GM12874 (cell line): ENCODE measurements around the gene MAP4K4.

Source experiments
- TF ChIP-seq, protein P1 (sequence below): IDR thresholded peaks from 2 replicates; pipeline ENCODE4 v1.5.1; 2011; ENCODE audit warnings: low read depth, mild to moderate bottlenecking, control low read depth, low read length, moderate library complexity; ENCODE audit not compliant: insufficient read depth

The MAP4K4 gene

DNA sequence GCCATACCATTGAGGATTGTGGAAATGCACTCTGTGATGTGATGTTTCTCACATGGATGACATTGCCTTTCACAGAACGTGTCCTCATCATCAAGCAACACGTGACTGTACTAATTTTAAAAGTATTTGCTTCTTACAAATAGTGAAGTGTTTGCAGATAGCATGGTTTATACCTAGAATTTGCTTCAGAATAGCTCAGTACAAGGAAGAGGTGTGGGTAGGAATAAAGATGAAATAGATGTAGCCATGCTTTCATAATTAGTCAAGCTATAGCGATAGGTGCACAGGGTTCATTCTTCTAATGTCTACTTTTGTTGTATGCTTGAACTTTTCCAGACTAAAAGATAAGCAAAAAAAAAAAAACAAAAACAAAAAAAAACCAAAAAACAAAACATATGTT lies 27.5 kb downstream of the MAP4K4 start:
- TF ChIP-seq, protein P1, sequence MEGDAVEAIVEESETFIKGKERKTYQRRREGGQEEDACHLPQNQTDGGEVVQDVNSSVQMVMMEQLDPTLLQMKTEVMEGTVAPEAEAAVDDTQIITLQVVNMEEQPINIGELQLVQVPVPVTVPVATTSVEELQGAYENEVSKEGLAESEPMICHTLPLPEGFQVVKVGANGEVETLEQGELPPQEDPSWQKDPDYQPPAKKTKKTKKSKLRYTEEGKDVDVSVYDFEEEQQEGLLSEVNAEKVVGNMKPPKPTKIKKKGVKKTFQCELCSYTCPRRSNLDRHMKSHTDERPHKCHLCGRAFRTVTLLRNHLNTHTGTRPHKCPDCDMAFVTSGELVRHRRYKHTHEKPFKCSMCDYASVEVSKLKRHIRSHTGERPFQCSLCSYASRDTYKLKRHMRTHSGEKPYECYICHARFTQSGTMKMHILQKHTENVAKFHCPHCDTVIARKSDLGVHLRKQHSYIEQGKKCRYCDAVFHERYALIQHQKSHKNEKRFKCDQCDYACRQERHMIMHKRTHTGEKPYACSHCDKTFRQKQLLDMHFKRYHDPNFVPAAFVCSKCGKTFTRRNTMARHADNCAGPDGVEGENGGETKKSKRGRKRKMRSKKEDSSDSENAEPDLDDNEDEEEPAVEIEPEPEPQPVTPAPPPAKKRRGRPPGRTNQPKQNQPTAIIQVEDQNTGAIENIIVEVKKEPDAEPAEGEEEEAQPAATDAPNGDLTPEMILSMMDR, result no peak

GRCh38 chr2:101725515-101726192 lies 28.1 kb downstream of the MAP4K4 start:
- TF ChIP-seq, protein P1, result peak; percentile 34; the same call in 1 of the 2 replicates

DNA sequence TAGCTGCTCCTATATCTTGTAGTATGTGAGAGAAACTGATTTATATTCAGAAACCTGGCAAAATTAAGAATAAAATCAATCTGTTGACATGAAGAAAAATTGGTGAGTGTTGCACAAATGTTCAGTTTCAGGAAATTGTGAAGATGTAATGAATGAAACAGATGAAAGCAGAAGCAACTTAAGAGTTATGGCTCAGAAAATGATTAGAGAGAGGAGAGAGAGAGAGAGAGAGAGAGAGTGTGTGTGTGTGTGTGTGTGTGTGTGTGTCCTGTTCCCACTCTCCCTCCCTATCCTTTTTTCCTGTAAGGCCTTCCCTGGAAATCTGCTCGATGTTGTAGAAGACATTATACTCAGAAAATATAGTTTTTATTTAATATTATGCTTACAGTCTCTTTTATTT lies 31.4 kb downstream of the MAP4K4 start:
- TF ChIP-seq, protein P1, result no peak

DNA sequence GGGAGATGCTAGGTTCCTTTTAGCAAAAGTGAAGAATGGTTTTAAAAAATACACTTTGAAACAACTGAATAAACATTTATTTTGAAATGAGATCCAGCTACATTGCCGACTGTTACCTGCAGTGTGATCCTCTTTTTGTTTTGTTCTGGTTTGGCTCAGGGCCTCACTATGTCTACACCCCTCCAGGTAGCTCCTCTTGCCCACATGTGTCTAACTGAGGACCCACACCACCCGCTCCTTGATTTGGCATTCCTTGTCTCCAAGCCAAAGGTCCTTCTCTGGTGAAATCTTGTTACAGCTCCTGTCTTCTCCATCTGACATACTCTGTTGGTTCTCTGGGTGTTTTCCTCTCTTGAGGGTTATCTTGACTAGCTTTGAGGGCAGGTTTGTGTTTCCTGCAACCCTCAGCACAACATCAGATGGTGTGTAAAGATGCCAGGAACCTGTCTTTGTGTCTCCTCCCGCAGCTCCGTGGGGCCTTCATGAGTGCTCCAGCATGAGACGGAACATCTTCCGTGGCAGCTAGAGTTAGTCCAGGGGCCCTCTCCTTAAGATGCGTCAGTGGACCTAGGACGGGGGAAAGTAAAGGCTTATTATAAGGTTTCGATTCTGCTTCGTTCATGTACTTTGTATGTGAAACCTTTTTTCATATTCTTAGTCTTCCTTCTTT lies 32.1 kb downstream of the MAP4K4 start:
- TF ChIP-seq, protein P1, result no peak

- TF ChIP-seq, protein P1, result no peak
These were observed 33.9 kb downstream of the MAP4K4 start for GRCh38 chr2:101731221-101732054.

DNA sequence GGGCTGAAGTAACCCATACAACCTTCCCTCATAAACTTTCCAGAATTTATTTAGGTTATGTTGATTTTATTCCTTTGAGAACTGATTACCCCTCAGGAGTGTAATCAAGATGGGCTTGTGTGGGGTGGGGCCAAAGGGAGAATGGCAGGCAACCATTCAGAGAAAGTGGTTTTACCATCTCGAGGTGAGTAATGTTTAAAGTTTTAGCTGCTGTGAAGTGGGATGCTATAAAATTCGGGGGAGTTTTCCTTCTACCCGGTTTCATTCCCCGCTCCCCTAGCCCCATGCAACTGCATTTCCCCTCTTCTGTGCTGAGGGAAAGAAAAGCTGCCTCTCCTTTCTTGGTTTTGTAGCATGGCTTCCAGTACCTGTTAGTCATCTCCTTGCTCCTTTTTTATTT lies 34.7 kb downstream of the MAP4K4 start:
- TF ChIP-seq, protein P1, result no peak

GRCh38 chr2:101732773-101733256 lies 35.3 kb downstream of the MAP4K4 start:
- TF ChIP-seq, protein P1, result no peak
